ENCODE data around the gene TEAD1. TPM values are rescaled to one million over a fixed set of nuclear protein-coding genes. Genes with fewer than 3 reads are reported as not detected.
A peak's percentile ranks its signal among the peaks of the same experiment; 100 is the strongest.

The TEAD1 gene
- total RNA-seq, 1 experiment from 2014 or later, result 102 TPM

- POLR2A ChIA-PET, result interaction anchor here (0.6 kb wide), 2 partner anchors 147 to 516 kb away, joined by 3 read pairs; no protein-coding TSS in a partner anchor
- H3K4me3 ChIP-seq (ENCODE audit: low read depth in 2 of 2, low read length in 2 of 2), result peak overlapping the region in 1 of 2 experiments; percentile 6; a peak in 2 of 4 replicates
Measured at GRCh38 chr11:12680246-12680939, 6.2 kb downstream of the TEAD1 start.

GRCh38 chr11:12680940-12681258 is 6.7 kb downstream of the TEAD1 start:
- Histone ChIP-seq H3K36me3 (ENCODE audit: control insufficient read depth, insufficient read depth, low read length) (no peaks in the 10 kb centered on the region; the same call in 1 of the 2 replicates), H3K4me1 (ENCODE audit: control insufficient read depth, insufficient read depth, low read length) (peaks cover 93% of the 10 kb centered on the region), H3K9me3 (ENCODE audit: control insufficient read depth, insufficient read depth, low read depth, low read length) (no peaks in the 10 kb centered on the region), H3K4me3 (ENCODE audit: low read depth in 2 of 2, low read length in 2 of 2) (no peak overlapping the region), H3K27me3 (ENCODE audit: control insufficient read depth, insufficient read depth, low read length) (no peaks in the 10 kb centered on the region), H3K27ac (ENCODE audit: low read length) (0 out of 2 replicates have a peak overlapping the region, but pooled peaks have one; percentile 36)
- in situ Hi-C loops (cut with HindIII; ENCODE audit: low pct_unique_long_range_greater_than_20kb, low sequenced_read_pairs) (no loop called here), intact Hi-C loops (cut with micrococcal nuclease; ENCODE audit: unreplicated experiment) (no loop called here)
- no TSS peak for BruUV-seq (replicated peaks)
- CTCF ChIA-PET, result interaction anchor here (1.1 kb wide), 1 partner anchor 350 kb away, joined by 3 read pairs; no protein-coding TSS in a partner anchor
- TF ChIP-seq CTCF (IDR thresholded peaks at IDR 0.05) (no peak), TCF7L2 (IDR thresholded peaks at IDR 0.05; ENCODE audit: low read depth, low read length) (no peak), POLR2AphosphoS5 (IDR thresholded peaks at IDR 0.05; ENCODE audit: low read depth, low read length) (no peak), SIN3A (IDR thresholded peaks at IDR 0.05; ENCODE audit: borderline replicate concordance, insufficient read depth, low read depth, low read length) (no peak)
- TF ChIP-seq, protein P1, sequence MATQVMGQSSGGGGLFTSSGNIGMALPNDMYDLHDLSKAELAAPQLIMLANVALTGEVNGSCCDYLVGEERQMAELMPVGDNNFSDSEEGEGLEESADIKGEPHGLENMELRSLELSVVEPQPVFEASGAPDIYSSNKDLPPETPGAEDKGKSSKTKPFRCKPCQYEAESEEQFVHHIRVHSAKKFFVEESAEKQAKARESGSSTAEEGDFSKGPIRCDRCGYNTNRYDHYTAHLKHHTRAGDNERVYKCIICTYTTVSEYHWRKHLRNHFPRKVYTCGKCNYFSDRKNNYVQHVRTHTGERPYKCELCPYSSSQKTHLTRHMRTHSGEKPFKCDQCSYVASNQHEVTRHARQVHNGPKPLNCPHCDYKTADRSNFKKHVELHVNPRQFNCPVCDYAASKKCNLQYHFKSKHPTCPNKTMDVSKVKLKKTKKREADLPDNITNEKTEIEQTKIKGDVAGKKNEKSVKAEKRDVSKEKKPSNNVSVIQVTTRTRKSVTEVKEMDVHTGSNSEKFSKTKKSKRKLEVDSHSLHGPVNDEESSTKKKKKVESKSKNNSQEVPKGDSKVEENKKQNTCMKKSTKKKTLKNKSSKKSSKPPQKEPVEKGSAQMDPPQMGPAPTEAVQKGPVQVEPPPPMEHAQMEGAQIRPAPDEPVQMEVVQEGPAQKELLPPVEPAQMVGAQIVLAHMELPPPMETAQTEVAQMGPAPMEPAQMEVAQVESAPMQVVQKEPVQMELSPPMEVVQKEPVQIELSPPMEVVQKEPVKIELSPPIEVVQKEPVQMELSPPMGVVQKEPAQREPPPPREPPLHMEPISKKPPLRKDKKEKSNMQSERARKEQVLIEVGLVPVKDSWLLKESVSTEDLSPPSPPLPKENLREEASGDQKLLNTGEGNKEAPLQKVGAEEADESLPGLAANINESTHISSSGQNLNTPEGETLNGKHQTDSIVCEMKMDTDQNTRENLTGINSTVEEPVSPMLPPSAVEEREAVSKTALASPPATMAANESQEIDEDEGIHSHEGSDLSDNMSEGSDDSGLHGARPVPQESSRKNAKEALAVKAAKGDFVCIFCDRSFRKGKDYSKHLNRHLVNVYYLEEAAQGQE (IDR thresholded peaks at IDR 0.05; ENCODE audit: insufficient read depth in 1 of 2, low read depth in 2 of 2, low read length in 1 of 2), result no peak
- DNase-seq (ENCODE audit: low read depth, low spot score) (no peak), ATAC-seq (no peak)
- POLR2A ChIA-PET, result interaction anchor here (0.6 kb wide), 3 partner anchors 35 to 517 kb away, joined by 3 to 6 read pairs (median 3); no protein-coding TSS in a partner anchor

More at GRCh38 chr11:12680246-12680939, 6.2 kb downstream of the TEAD1 start:
- Histone ChIP-seq H3K27me3 (ENCODE audit: control insufficient read depth, insufficient read depth, low read length) (no peaks in the 10 kb centered on the region), H3K4me1 (ENCODE audit: control insufficient read depth, insufficient read depth, low read length) (peaks cover 88% of the 10 kb centered on the region), H3K9me3 (ENCODE audit: control insufficient read depth, insufficient read depth, low read depth, low read length) (no peaks in the 10 kb centered on the region), H3K27ac (ENCODE audit: low read length) (peak overlapping the region; percentile 77), H3K36me3 (ENCODE audit: control insufficient read depth, insufficient read depth, low read length) (no peaks in the 10 kb centered on the region; the same call in none of the 2 replicates)
- no peak for DNase-seq (ENCODE audit: low read depth, low spot score)
- in situ Hi-C loops (cut with HindIII; ENCODE audit: low pct_unique_long_range_greater_than_20kb, low sequenced_read_pairs) (no loop called here), intact Hi-C loops (cut with micrococcal nuclease; ENCODE audit: unreplicated experiment) (no loop called here)
- ATAC-seq, result peak; percentile 79
- TF ChIP-seq POLR2AphosphoS5 (IDR thresholded peaks at IDR 0.05; ENCODE audit: low read depth, low read length) (no peak; the same call in 1 of the 2 replicates), TCF7L2 (IDR thresholded peaks at IDR 0.05; ENCODE audit: low read depth, low read length) (no peak), SIN3A (IDR thresholded peaks at IDR 0.05; ENCODE audit: borderline replicate concordance, insufficient read depth, low read depth, low read length) (no peak), CTCF (IDR thresholded peaks at IDR 0.05) (no peak)
- TF ChIP-seq, protein P1 (IDR thresholded peaks at IDR 0.05; ENCODE audit: insufficient read depth in 1 of 2, low read depth in 2 of 2, low read length in 1 of 2), result no peak
- CTCF ChIA-PET, result interaction anchor here (1.1 kb wide), 1 partner anchor 349 kb away, joined by 3 read pairs; no protein-coding TSS in a partner anchor
- no TSS peak for BruUV-seq (replicated peaks)
